ENCODE results near the gene ADGRD1. TPM values are rescaled to one million over a fixed set of nuclear protein-coding genes. Genes with fewer than 3 reads are reported as not detected.

The ADGRD1 gene
- total RNA-seq, 1 experiment from 2014 or later = 0.77 TPM

DNA sequence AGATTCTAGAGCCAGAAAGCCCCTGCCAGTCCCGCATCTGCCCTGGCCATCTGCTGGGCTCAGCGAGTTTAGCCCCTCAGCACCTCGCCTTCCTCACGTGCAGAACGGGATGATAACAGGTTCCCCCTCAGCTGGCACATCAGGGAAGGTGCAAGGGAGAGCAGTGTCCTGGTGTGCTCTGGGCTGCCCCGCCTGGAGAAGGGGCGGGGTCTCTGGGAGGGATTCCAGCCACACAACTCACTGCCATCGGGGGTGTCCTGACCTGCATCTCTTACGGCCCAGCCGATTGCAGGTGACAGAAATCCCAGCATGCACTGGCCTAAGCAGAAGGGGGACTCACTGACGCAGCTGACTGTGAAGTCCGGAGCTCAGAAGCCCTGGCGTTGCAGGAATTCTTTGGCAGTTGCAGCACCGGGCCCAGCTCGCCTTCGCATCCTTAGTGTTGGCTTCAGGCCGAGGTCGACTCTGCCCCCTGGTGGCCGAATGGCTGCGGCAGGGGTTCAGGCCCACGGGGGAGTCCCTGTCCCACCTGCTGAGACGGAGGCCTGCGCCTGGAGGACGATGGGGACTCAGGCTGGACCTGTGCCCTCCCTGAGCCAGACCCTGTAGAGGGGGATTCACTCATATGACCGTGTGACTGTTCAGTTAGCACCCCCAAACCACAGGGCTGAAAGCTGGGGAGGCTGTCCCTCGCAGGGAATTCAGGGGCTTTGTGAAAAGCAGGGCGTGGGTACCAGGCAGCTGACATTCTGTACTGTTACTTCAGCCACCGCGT, 178.6 kb downstream of the ADGRD1 start:
- H3K4me3 Mint-ChIP-seq = peak overlapping the region; percentile 38; the same call in 1 of the 2 replicates
- H3K4me1 Mint-ChIP-seq = no peaks in the 10 kb centered on the region
- DNase-seq (ENCODE audit: low spot score) = peak; percentile 94
- ChIA-PET POLR2A (no interaction called here), CTCF (interaction anchor here (0.6 to 6.3 kb wide), 48 partner anchors 10 to 779 kb away, joined by 3 to 88 read pairs (median 4); no protein-coding TSS in a partner anchor)
- no peak overlapping the region for H3K27ac Mint-ChIP-seq
- TF ChIP-seq ZMAT4 (CRISPR knock-in tag; IDR thresholded peaks at IDR 0.05) (no peak), MYBL2 (CRISPR knock-in tag; IDR thresholded peaks at IDR 0.05) (no peak), ZNF425 (CRISPR knock-in tag; conservative IDR thresholded peaks at IDR 0.05) (no peak), GABPB1 (CRISPR knock-in tag; IDR thresholded peaks at IDR 0.05) (peak; percentile 34; the same call in 1 of the 2 replicates), ZNF121 (CRISPR knock-in tag; IDR thresholded peaks at IDR 0.05) (no peak), NFATC4 (CRISPR knock-in tag; IDR thresholded peaks at IDR 0.05) (no peak), ZNF423 (CRISPR knock-in tag; IDR thresholded peaks at IDR 0.05) (peak; percentile 51)
- TF ChIP-seq, protein P1, sequence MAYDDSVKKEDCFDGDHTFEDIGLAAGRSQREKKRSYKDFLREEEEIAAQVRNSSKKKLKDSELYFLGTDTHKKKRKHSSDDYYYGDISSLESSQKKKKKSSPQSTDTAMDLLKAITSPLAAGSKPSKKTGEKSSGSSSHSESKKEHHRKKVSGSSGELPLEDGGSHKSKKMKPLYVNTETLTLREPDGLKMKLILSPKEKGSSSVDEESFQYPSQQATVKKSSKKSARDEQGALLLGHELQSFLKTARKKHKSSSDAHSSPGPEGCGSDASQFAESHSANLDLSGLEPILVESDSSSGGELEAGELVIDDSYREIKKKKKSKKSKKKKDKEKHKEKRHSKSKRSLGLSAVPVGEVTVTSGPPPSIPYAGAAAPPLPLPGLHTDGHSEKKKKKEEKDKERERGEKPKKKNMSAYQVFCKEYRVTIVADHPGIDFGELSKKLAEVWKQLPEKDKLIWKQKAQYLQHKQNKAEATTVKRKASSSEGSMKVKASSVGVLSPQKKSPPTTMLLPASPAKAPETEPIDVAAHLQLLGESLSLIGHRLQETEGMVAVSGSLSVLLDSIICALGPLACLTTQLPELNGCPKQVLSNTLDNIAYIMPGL (CRISPR knock-in tag; IDR thresholded peaks at IDR 0.05) = peak; percentile 64; the same call in 1 of the 2 replicates
- TF ChIP-seq, protein P2, sequence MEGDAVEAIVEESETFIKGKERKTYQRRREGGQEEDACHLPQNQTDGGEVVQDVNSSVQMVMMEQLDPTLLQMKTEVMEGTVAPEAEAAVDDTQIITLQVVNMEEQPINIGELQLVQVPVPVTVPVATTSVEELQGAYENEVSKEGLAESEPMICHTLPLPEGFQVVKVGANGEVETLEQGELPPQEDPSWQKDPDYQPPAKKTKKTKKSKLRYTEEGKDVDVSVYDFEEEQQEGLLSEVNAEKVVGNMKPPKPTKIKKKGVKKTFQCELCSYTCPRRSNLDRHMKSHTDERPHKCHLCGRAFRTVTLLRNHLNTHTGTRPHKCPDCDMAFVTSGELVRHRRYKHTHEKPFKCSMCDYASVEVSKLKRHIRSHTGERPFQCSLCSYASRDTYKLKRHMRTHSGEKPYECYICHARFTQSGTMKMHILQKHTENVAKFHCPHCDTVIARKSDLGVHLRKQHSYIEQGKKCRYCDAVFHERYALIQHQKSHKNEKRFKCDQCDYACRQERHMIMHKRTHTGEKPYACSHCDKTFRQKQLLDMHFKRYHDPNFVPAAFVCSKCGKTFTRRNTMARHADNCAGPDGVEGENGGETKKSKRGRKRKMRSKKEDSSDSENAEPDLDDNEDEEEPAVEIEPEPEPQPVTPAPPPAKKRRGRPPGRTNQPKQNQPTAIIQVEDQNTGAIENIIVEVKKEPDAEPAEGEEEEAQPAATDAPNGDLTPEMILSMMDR (IDR thresholded peaks at IDR 0.05) = peak; percentile 88
- no peaks in the 10 kb centered on the region for H3K36me3 Mint-ChIP-seq
- peak; percentile 88 for ATAC-seq
- H3K9me3 Mint-ChIP-seq = peaks cover 3% of the 10 kb centered on the region
- no peaks in the 10 kb centered on the region for H3K27me3 Mint-ChIP-seq (ENCODE audit: low read depth)

DNA sequence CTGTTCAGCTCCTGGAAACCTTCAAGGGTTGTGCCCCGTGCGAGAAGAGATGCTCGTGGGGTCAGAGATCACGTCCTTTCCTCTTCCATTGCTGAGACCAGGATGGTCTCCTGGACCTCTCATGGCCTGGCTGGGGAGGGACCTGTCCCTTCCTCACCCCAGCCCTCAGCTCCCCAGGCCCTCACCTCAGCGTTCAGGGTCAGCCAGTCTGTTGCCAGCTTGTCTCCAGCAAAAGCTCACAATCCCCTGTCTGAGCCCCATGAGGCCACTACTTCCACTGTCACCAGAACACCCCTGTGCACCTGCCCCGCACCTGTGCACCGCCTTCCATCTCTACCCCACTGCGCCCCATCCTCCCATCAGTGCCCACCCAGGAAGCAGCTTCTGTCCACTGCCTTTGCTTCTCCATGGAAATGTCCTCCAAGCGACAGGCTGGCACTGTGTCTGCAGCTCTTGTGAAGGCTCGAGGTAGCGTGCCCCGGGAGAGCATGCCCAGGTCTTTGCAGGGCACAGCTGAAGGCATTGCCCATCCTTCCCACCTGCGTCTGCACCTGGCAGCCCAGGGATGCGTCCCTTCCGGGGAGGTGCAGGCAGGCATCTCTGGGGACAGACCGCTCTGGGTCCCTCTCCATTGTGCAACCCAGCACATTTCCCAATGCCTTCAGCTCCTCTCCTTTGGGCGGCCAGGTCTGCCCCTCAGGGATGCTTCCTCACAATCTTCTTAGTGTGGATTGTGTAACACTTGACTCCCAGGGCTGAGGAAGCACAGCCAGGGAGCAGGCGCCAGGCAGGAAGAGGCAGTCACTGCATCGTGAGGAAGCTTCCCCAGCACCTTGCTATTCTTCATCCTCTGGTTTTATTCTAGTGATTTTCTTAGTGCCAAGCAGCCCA, 179.6 kb downstream of the ADGRD1 start:
- no peaks in the 10 kb centered on the region for H3K9me3 Mint-ChIP-seq
- CTCF ChIA-PET = interaction anchor here (0.6 to 6.3 kb wide), 23 partner anchors 10 to 1957 kb away, joined by 3 to 88 read pairs (median 10); no protein-coding TSS in a partner anchor
- H3K36me3 Mint-ChIP-seq = no peaks in the 10 kb centered on the region
- DNase-seq (ENCODE audit: low spot score) (no peak), ATAC-seq (no peak)
- peaks cover 4% of the 10 kb centered on the region for H3K4me1 Mint-ChIP-seq
- no peak overlapping the region for H3K4me3 Mint-ChIP-seq
- POLR2A ChIA-PET = no interaction called here
- H3K27ac Mint-ChIP-seq = no peak overlapping the region
- H3K27me3 Mint-ChIP-seq (ENCODE audit: low read depth) = no peaks in the 10 kb centered on the region
- no peak for TF ChIP-seq EMX1 (CRISPR knock-in tag; IDR thresholded peaks at IDR 0.05)
- no peak for TF ChIP-seq JUN (CRISPR knock-in tag; IDR thresholded peaks at IDR 0.05)
- TF ChIP-seq, protein P3, sequence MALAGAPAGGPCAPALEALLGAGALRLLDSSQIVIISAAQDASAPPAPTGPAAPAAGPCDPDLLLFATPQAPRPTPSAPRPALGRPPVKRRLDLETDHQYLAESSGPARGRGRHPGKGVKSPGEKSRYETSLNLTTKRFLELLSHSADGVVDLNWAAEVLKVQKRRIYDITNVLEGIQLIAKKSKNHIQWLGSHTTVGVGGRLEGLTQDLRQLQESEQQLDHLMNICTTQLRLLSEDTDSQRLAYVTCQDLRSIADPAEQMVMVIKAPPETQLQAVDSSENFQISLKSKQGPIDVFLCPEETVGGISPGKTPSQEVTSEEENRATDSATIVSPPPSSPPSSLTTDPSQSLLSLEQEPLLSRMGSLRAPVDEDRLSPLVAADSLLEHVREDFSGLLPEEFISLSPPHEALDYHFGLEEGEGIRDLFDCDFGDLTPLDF (CRISPR knock-in tag; IDR thresholded peaks at IDR 0.05) = no peak
- TF ChIP-seq ZNF232 (CRISPR knock-in tag; IDR thresholded peaks at IDR 0.05) = no peak
- no peak for TF ChIP-seq MLX (CRISPR knock-in tag; IDR thresholded peaks at IDR 0.05)
- TF ChIP-seq CDX4 (CRISPR knock-in tag; IDR thresholded peaks at IDR 0.05; ENCODE audit: borderline replicate concordance) = no peak
- no peak for TF ChIP-seq ZNF263 (CRISPR knock-in tag; IDR thresholded peaks at IDR 0.05; ENCODE audit: low read depth)
- no peak for TF ChIP-seq MXD4 (CRISPR knock-in tag; IDR thresholded peaks at IDR 0.05; ENCODE audit: borderline replicate concordance)
- no peak for TF ChIP-seq RORB (CRISPR knock-in tag; IDR thresholded peaks at IDR 0.05)
- TF ChIP-seq ZNF317 (CRISPR knock-in tag; IDR thresholded peaks at IDR 0.05; ENCODE audit: borderline replicate concordance, low read depth) = no peak
- no peak for TF ChIP-seq NFYB (CRISPR knock-in tag; conservative IDR thresholded peaks at IDR 0.05; ENCODE audit: low read depth)
- no peak for TF ChIP-seq ZNF671 (CRISPR knock-in tag; IDR thresholded peaks at IDR 0.05)
- no peak for TF ChIP-seq ZNF121 (CRISPR knock-in tag; IDR thresholded peaks at IDR 0.05)
- TF ChIP-seq IRF2 (CRISPR knock-in tag; IDR thresholded peaks at IDR 0.05; ENCODE audit: borderline replicate concordance, low read depth) = no peak
- TF ChIP-seq ESRRA (CRISPR knock-in tag; IDR thresholded peaks at IDR 0.05; ENCODE audit: borderline replicate concordance) = no peak
- no peak for TF ChIP-seq TP53 (CRISPR knock-in tag; IDR thresholded peaks at IDR 0.05)
- no peak for TF ChIP-seq MYBL2 (CRISPR knock-in tag; IDR thresholded peaks at IDR 0.05)

Data from WTC11 (cell line).